ENCODE data around the gene PTPN4. TPM values are rescaled to one million over a fixed set of nuclear protein-coding genes. Genes with fewer than 3 reads are reported as not detected.

The PTPN4 gene
- total and polyA plus RNA-seq, 10 of the 15 experiments (the other 5 are each of a cell fraction or from before 2014, with no cell fraction given): 5.0 to 29.7 (median 23.7) TPM

DNA sequence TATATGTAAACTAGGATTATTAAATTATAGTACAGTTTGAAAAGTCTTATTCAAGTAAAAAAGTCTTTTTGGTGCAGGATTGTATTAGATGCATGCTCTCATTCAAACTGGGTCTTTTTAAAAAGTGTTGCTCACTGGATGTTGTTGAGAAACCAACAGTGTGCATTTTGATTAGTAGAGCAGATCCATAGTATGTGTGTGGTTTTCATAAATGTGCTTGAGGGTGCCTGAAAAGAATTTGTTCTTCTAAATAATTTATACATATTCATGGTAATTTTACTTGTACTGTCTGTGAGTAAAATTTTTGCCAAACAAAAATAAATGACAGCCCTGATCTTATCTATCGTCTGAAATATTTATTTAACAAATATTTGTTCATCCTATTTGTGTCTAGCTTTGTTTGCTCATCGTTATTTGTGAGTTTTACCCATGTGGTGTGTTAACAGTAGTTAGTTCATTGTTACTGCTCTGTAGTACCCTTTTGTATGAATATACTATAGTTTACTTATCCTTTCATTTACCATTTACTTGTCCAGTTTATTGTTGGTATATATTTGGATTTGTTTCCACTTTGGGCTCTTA, 50.4 kb downstream of the PTPN4 start:
- no peaks in the 10 kb centered on the region for H3K4me1 ChIP-seq (ENCODE audit: control insufficient read depth, insufficient read depth, low read length)
- no peak overlapping the region for H3K27ac ChIP-seq (ENCODE audit: control insufficient read depth, insufficient read depth)
- H3K36me3 ChIP-seq (ENCODE audit: control insufficient read depth in 2 of 2, insufficient read depth in 2 of 2, low read length in 1 of 2): peaks cover 0 to 9% of the 10 kb centered on the region in 2 experiments; a peak in 3 of 4 replicates
- in situ Hi-C loops (cut with MboI): no loop called here
- H3K27me3 ChIP-seq (replicated peaks in 1 of 2; ENCODE audit: control insufficient read depth in 2 of 2, insufficient read depth in 2 of 2, low read length in 1 of 2): no peaks in the 10 kb centered on the region
- ChIA-PET POLR2A (interaction anchor here (0.5 kb wide), 1 partner anchor 25 kb away, joined by 3 read pairs; no protein-coding TSS in a partner anchor), SMC1A (ENCODE audit: uncharacterized antibody, unreplicated experiment) (interaction anchor here (1.2 kb wide), 1 partner anchor 8 kb away, joined by 3 read pairs; no protein-coding TSS in a partner anchor), CTCF (interaction anchor here (1.8 kb wide), 1 partner anchor 57 kb away, joined by 5 read pairs; no protein-coding TSS in a partner anchor), RAD21 (ENCODE audit: unreplicated experiment) (interaction anchor here (1.2 kb wide), 1 partner anchor 10 kb away, joined by 3 read pairs; no protein-coding TSS in a partner anchor)
- H3K79me2 ChIP-seq (ENCODE audit: control insufficient read depth, insufficient read depth, low read length): no peaks in the 10 kb centered on the region
- WGBS (ENCODE audit: insufficient coverage, insufficient replicate concordance, low lambda C conversion rate, missing lambda C conversion rate): 98% methylated on average over 2 of the region's 2 CpGs
- no peak overlapping the region for H3K4me3 ChIP-seq
- BruUV-seq (replicated peaks): no TSS peak
- peak; percentile 70 for FAIRE-seq
- no peak for ATAC-seq
- DNase-seq (ENCODE audit: low read depth, low spot score): no peak
- H3K4me2 ChIP-seq (ENCODE audit: control insufficient read depth, insufficient read depth): no peak overlapping the region
- H3K9ac ChIP-seq (ENCODE audit: control insufficient read depth, insufficient read depth, low read length): no peak overlapping the region
- no peaks in the 10 kb centered on the region for H3K9me3 ChIP-seq (replicated peaks; ENCODE audit: control insufficient read depth, insufficient read depth, low read length)
- no peaks in the 10 kb centered on the region for H4K20me1 ChIP-seq (ENCODE audit: control insufficient read depth, insufficient read depth)
- intact Hi-C loops (cut with micrococcal nuclease; ENCODE audit: unreplicated experiment): no loop called here
- H2AFZ ChIP-seq (ENCODE audit: control insufficient read depth, low read depth, low read length): no peak overlapping the region
- TF ChIP-seq, protein P1, sequence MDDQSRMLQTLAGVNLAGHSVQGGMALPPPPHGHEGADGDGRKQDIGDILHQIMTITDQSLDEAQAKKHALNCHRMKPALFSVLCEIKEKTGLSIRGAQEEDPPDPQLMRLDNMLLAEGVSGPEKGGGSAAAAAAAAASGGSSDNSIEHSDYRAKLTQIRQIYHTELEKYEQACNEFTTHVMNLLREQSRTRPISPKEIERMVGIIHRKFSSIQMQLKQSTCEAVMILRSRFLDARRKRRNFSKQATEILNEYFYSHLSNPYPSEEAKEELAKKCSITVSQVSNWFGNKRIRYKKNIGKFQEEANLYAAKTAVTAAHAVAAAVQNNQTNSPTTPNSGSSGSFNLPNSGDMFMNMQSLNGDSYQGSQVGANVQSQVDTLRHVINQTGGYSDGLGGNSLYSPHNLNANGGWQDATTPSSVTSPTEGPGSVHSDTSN (IDR thresholded peaks at IDR 0.05; ENCODE audit: insufficient replicate concordance, low read depth, low read length): no peak
- TF ChIP-seq CHD1 (IDR thresholded peaks at IDR 0.05; ENCODE audit: low read depth, low read length) (no peak), CBX3 (IDR thresholded peaks at IDR 0.05; ENCODE audit: borderline replicate concordance, low read depth) (no peak), POLR2AphosphoS5 (IDR thresholded peaks at IDR 0.05; ENCODE audit: low read length) (no peak), KAT2A (conservative IDR thresholded peaks at IDR 0.05; ENCODE audit: control insufficient read depth, low read depth, low read length) (no peak), RBBP5 (conservative IDR thresholded peaks at IDR 0.05) (no peak), MEF2A (IDR thresholded peaks at IDR 0.05; ENCODE audit: insufficient read depth, low read depth, low read length) (no peak), NFIC (IDR thresholded peaks at IDR 0.05; ENCODE audit: low read depth, low read length) (no peak), SIX5 (IDR thresholded peaks at IDR 0.05; ENCODE audit: low read depth, low read length, severe bottlenecking) (no peak)
- TF ChIP-seq, protein P2, sequence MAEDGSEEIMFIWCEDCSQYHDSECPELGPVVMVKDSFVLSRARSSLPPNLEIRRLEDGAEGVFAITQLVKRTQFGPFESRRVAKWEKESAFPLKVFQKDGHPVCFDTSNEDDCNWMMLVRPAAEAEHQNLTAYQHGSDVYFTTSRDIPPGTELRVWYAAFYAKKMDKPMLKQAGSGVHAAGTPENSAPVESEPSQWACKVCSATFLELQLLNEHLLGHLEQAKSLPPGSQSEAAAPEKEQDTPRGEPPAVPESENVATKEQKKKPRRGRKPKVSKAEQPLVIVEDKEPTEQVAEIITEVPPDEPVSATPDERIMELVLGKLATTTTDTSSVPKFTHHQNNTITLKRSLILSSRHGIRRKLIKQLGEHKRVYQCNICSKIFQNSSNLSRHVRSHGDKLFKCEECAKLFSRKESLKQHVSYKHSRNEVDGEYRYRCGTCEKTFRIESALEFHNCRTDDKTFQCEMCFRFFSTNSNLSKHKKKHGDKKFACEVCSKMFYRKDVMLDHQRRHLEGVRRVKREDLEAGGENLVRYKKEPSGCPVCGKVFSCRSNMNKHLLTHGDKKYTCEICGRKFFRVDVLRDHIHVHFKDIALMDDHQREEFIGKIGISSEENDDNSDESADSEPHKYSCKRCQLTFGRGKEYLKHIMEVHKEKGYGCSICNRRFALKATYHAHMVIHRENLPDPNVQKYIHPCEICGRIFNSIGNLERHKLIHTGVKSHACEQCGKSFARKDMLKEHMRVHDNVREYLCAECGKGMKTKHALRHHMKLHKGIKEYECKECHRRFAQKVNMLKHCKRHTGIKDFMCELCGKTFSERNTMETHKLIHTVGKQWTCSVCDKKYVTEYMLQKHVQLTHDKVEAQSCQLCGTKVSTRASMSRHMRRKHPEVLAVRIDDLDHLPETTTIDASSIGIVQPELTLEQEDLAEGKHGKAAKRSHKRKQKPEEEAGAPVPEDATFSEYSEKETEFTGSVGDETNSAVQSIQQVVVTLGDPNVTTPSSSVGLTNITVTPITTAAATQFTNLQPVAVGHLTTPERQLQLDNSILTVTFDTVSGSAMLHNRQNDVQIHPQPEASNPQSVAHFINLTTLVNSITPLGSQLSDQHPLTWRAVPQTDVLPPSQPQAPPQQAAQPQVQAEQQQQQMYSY (CRISPR knock-in tag; IDR thresholded peaks at IDR 0.05): no peak
- TF ChIP-seq, protein P3, sequence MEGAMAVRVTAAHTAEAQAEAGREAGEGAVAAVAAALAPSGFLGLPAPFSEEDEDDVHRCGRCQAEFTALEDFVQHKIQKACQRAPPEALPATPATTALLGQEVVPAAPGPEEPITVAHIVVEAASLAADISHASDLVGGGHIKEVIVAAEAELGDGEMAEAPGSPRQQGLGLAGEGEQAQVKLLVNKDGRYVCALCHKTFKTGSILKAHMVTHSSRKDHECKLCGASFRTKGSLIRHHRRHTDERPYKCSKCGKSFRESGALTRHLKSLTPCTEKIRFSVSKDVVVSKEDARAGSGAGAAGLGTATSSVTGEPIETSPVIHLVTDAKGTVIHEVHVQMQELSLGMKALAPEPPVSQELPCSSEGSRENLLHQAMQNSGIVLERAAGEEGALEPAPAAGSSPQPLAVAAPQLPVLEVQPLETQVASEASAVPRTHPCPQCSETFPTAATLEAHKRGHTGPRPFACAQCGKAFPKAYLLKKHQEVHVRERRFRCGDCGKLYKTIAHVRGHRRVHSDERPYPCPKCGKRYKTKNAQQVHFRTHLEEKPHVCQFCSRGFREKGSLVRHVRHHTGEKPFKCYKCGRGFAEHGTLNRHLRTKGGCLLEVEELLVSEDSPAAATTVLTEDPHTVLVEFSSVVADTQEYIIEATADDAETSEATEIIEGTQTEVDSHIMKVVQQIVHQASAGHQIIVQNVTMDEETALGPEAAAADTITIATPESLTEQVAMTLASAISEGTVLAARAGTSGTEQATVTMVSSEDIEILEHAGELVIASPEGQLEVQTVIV (IDR thresholded peaks at IDR 0.05; ENCODE audit: borderline replicate concordance, partially characterized antibody): no peak
- TF ChIP-seq, protein P4, sequence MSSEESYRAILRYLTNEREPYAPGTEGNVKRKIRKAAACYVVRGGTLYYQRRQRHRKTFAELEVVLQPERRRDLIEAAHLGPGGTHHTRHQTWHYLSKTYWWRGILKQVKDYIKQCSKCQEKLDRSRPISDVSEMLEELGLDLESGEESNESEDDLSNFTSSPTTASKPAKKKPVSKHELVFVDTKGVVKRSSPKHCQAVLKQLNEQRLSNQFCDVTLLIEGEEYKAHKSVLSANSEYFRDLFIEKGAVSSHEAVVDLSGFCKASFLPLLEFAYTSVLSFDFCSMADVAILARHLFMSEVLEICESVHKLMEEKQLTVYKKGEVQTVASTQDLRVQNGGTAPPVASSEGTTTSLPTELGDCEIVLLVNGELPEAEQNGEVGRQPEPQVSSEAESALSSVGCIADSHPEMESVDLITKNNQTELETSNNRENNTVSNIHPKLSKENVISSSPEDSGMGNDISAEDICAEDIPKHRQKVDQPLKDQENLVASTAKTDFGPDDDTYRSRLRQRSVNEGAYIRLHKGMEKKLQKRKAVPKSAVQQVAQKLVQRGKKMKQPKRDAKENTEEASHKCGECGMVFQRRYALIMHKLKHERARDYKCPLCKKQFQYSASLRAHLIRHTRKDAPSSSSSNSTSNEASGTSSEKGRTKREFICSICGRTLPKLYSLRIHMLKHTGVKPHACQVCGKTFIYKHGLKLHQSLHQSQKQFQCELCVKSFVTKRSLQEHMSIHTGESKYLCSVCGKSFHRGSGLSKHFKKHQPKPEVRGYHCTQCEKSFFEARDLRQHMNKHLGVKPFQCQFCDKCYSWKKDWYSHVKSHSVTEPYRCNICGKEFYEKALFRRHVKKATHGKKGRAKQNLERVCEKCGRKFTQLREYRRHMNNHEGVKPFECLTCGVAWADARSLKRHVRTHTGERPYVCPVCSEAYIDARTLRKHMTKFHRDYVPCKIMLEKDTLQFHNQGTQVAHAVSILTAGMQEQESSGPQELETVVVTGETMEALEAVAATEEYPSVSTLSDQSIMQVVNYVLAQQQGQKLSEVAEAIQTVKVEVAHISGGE (CRISPR knock-in tag; IDR thresholded peaks at IDR 0.05): no peak

Data from GM12878 (cell line).